ENCODE measurements around the gene BCAR3. TPM values are rescaled to one million over a fixed set of nuclear protein-coding genes. Genes with fewer than 3 reads are reported as not detected.
"Not testable (repeated sequence)": the region's sequence is repeated elsewhere in the genome, so short reads cannot be mapped to it uniquely, and the experiment has no call there.

The BCAR3 gene
- total RNA-seq, 1 experiment from 2014 or later = 9.3 TPM

GRCh38 chr1:93675931-93676330, 5.7 kb downstream of the BCAR3 start:
- Mint-ChIP-seq H3K36me3 (ENCODE audit: insufficient read depth, unreplicated experiment) (peaks cover 14% of the 10 kb centered on the region), H3K9me3 (ENCODE audit: unreplicated experiment) (no peaks in the 10 kb centered on the region), H3K4me1 (ENCODE audit: low read depth, unreplicated experiment) (peaks cover 39% of the 10 kb centered on the region), H3K27me3 (ENCODE audit: insufficient read depth, unreplicated experiment) (no peaks in the 10 kb centered on the region), H3K4me3 (ENCODE audit: unreplicated experiment) (no peak overlapping the region), H3K27ac (ENCODE audit: unreplicated experiment) (no peak overlapping the region)
- H3K4me3 ChIP-seq (ENCODE audit: low read depth, low read length) = no peak overlapping the region
- peaks cover 44% of the 10 kb centered on the region for H3K4me1 ChIP-seq
- intact Hi-C loops (cut with micrococcal nuclease; ENCODE audit: unreplicated experiment) = loop anchor here (10.0 kb wide), 1 partner anchor 89 kb away; no protein-coding TSS in a partner anchor
- no peaks in the 10 kb centered on the region for H3K9me3 ChIP-seq
- no peak for TF ChIP-seq CTCF (IDR thresholded peaks at IDR 0.05; ENCODE audit: insufficient read depth in 1 of 2, low read depth in 1 of 2, low read length in 1 of 2, severe bottlenecking in 1 of 2, unreplicated experiment in 1 of 2)
- POLR2A ChIA-PET = no interaction called here
- H3K27me3 ChIP-seq (replicated peaks; ENCODE audit: control insufficient read depth, insufficient read depth, low read length) = no peaks in the 10 kb centered on the region
- no peak for DNase-seq
- CTCF ChIA-PET = no interaction called here
- BruUV-seq (replicated peaks) = no TSS peak
- no peaks in the 10 kb centered on the region for H3K36me3 ChIP-seq (ENCODE audit: control insufficient read depth, insufficient read depth, low read length)

GRCh38 chr1:93675271-93675670, 6.4 kb downstream of the BCAR3 start:
- no peak overlapping the region for H3K4me3 Mint-ChIP-seq (ENCODE audit: unreplicated experiment)

GRCh38 chr1:93674071-93674470, 7.6 kb downstream of the BCAR3 start:
- H3K27ac Mint-ChIP-seq (ENCODE audit: unreplicated experiment); CTCF ChIA-PET: not testable (repeated sequence)

More at GRCh38 chr1:93675271-93675670, 6.4 kb downstream of the BCAR3 start:
- H3K36me3 Mint-ChIP-seq (ENCODE audit: insufficient read depth, unreplicated experiment) = peaks cover 14% of the 10 kb centered on the region
- H3K27me3 ChIP-seq (replicated peaks; ENCODE audit: control insufficient read depth, insufficient read depth, low read length) = no peaks in the 10 kb centered on the region
- intact Hi-C loops (cut with micrococcal nuclease; ENCODE audit: unreplicated experiment) = loop anchor here (10.0 kb wide), 1 partner anchor 90 kb away; no protein-coding TSS in a partner anchor
- no peak overlapping the region for H3K4me3 ChIP-seq (ENCODE audit: low read depth, low read length)
- no TSS peak for BruUV-seq (replicated peaks)
- no peaks in the 10 kb centered on the region for H3K9me3 Mint-ChIP-seq (ENCODE audit: unreplicated experiment)
- H3K9me3 ChIP-seq = no peaks in the 10 kb centered on the region
- H3K27ac Mint-ChIP-seq (ENCODE audit: unreplicated experiment) = no peak overlapping the region
- peaks cover 40% of the 10 kb centered on the region for H3K4me1 ChIP-seq
- DNase-seq = no peak
- H3K36me3 ChIP-seq (ENCODE audit: control insufficient read depth, insufficient read depth, low read length) = no peaks in the 10 kb centered on the region
- POLR2A ChIA-PET = no interaction called here
- peaks cover 33% of the 10 kb centered on the region for H3K4me1 Mint-ChIP-seq (ENCODE audit: low read depth, unreplicated experiment)
- no peak for TF ChIP-seq CTCF (IDR thresholded peaks at IDR 0.05; ENCODE audit: insufficient read depth in 1 of 2, low read depth in 1 of 2, low read length in 1 of 2, severe bottlenecking in 1 of 2, unreplicated experiment in 1 of 2)
- H3K27me3 Mint-ChIP-seq (ENCODE audit: insufficient read depth, unreplicated experiment) = no peaks in the 10 kb centered on the region
- CTCF ChIA-PET = no interaction called here

More at GRCh38 chr1:93674071-93674470, 7.6 kb downstream of the BCAR3 start:
- H3K4me3 ChIP-seq (ENCODE audit: low read depth, low read length); DNase-seq; POLR2A ChIA-PET; H3K27me3 Mint-ChIP-seq (ENCODE audit: insufficient read depth, unreplicated experiment); H3K27me3 ChIP-seq (replicated peaks; ENCODE audit: control insufficient read depth, insufficient read depth, low read length); H3K9me3 ChIP-seq; H3K36me3 ChIP-seq (ENCODE audit: control insufficient read depth, insufficient read depth, low read length); BruUV-seq (replicated peaks); H3K4me3 Mint-ChIP-seq (ENCODE audit: unreplicated experiment); H3K9me3 Mint-ChIP-seq (ENCODE audit: unreplicated experiment): not testable (repeated sequence)
- Mint-ChIP-seq H3K36me3 (ENCODE audit: insufficient read depth, unreplicated experiment) (peaks cover 14% of the 10 kb centered on the region), H3K4me1 (ENCODE audit: low read depth, unreplicated experiment) (peaks cover 28% of the 10 kb centered on the region)
- intact Hi-C loops (cut with micrococcal nuclease; ENCODE audit: unreplicated experiment) = loop anchor here (10.0 kb wide), 1 partner anchor 91 kb away; no protein-coding TSS in a partner anchor
- peaks cover 29% of the 10 kb centered on the region for H3K4me1 ChIP-seq

All from Caco-2 (cell line).